Kasumi-1 (cell line): ENCODE results near the gene SPATA2.

Experiments used
- DNase-seq, 2 experiments: peaks; one replicate each; lab custom pipeline; 2025; lab: John Stamatoyannopoulos, UW

Gene SPATA2

DNA sequence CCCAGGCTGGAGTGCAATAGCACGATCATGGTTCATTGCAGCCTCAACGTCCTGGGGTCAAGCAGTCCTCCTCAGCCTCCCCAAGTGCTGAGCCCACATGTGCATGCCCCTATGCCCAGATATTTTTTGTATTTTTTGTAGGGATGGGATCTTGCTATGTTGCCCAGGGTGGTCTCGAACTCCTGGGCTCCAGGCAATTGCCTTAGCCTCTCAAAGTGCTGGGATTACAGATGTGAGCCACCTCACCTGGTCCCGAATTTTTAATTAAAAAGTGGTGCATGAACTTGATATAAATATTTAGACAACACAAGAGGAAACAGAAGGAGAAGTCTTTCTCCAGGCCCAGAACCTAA, 13.8 kb upstream of the SPATA2 start:
- no peak for DNase-seq

DNA sequence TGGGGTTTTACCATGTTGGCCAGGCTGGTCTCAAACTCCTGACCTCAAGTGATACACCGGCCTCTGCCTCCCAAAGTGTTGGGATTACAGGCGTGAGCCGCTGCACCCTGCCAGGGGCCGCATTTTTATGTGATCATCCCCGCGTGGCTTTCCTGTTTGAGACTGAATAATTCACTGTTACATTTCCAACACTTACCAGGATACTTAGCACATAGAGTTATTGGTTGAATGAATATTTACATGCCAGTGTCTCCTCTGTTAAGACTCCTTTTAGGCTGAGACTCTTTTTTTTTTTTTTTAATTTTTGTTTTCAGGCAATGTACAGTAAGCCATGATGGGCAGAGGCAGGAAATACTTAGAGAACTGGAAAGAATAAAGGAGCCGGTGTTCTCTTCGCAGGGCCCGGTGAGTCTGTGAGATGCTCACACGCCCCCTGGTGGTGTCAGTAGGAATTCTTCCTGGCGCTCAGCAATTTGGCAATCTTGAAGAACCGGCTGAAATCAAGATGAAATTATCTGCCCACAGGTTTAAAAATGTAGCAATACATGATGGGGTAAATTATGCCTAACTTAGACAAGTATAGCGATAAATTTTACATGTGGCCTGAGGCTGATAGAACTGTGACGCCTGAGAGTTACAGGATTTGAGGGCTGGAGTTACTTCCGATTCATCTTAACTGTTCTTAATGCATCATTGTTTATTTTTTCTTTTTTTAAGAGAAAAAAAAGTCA, 13.2 kb upstream of the SPATA2 start:
- DNase-seq: peak; percentile 84 to 92

DNA sequence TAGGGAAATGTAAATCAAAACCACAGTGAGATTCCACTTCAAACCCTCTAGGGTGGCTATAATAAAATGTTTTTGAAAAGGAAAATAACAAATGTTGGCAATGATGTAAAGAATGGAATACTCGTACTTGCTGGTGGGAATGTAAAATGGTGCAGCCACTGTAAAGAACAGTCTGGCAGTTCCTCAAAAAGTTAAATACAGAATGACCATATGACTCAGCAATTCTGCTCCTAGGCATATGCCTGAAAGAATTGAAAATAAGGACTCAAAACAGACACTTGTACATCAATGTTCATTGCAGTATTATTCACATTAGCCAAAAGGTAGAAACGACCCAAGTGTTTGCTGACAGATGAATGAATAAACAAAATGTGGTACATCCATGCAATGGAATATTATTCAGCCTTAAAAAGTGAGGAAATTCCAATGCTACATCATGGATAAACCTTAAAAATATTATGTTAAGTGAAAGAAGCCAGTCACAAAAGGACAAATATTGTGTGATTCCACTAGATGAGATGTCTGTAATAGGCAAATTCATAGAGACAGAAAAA, 10.6 kb upstream of the SPATA2 start:
- no peak for DNase-seq

DNA sequence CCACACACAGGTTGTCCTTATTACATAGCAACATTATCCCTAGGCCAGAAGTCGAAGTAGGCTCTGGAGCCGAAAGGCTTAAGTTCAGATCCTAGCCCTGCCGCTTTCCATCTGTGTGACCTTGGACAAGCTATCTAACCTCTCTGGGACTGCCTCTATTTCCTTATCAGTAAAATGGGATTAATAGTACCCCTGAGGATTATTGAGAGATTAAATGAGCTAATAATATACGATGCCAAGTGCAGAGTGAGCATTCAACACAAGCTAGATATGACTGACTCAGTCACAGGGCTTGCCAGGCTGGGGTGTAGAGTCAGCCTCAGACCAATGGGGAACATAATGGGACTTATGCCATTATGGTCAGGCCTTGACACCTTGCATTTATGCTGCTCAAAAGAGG, 8.9 kb upstream of the SPATA2 start:
- DNase-seq: no peak

DNA sequence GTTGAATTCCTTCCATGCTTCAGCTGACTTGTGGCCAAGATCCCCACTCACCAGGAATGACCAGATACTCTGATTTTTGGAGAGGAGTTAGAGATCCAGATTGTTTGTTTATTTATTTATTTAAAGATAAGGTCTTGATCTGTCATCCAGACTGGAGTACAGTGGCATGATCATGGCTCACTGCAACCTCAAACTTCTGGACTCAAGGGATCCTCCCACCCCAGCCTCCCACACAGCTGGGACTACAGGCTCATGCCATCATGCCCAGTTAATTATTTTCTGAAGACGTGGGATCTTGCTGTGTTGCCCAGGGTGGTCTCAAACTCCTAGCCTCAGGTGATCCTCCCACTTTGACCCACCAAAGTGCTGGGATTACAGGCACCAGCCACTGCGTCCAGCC, 4.1 kb upstream of the SPATA2 start:
- no peak for DNase-seq

DNA sequence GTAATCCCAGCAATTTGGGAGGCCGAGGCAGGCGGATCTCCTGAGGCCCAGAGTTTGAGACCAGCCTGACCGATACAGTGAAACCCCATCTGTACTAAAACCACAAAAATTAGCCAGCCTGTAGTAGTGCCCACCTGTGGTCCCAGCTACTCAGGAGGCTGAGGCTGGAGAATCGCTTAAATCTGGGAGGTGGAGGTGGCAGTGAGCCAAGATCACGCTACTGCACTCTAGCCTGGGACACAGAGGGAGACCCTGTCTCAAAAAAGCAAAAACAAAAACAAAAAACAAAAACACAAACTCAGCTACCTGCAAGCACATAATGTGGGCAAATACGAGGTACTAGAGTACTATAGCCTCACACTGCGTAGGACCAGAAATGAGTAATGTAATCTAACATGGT, 3.7 kb upstream of the SPATA2 start:
- no peak for DNase-seq

DNA sequence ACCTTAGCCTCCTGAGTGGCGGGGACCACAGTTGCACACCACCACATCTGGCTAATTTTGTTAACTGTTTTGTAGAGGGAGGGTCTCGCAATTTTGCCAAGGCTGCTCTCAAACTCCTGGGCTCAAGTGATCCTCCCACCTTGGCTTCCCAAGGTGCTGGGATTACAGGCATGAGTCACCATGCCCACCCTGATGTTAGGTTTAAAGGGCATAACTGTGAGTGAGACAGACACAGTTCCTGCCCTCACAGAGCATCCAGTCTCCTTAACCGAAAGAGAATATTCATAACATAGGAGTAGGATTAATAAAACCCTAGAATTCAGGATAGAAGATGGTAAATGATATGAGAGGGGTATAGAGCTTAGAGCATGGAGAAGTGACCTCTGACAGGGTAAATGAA, 3.1 kb upstream of the SPATA2 start:
- DNase-seq: no peak

DNA sequence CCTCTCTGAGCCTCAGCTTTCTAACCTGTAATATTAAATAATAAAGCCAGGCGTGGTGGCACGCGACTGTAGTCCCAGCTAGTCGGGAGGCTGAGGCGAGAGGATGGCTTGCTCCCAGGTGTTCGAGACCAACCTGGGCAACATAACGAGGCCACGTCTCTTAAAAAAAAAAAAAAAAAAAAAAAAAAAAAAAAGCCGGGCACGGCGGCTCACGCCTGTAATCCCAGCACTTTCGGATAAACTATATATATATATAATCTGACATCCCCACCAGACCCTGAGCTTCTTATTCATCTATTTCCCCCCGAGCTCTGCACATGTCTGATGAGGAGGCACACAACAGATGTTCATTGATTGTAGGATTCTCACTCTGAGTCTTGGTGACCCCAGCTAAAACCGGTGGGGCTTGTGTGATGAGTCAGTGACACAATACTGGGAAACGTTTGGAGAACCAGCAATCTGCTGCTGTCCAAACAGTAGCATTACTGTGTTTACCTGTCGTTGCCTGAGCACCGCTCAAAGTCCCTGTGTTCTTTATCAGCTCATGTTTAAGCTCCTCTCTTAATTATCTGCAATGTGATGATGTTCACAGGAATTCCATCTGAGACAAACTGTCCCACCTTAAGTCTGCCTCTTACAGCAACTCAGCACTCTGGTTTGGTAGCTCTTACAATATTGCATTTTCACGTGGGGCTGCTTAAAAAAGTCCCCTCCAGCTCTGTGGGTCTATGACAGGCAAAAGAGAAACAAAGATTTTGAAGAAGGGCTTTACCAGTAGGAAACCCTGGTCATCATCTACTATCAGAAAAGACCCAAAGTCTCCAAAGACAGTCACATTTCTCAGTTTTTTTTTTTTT, 1.0 kb upstream of the SPATA2 start:
- DNase-seq: no peak

DNA sequence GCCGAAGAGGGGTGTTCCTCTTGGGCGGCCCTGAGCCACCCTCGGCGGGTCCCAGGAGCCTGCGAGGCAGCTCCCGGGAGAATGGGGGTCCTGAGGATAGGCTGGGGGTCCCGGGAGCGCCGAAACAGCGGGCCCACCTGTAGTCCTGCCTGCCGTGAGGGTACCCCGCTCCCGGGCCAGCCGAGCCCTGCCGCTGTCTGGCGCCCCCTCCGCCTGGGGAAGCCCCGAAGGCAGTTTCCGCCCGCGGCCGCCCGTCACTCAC, 280 bp downstream of the SPATA2 start:
- DNase-seq: no peak

DNA sequence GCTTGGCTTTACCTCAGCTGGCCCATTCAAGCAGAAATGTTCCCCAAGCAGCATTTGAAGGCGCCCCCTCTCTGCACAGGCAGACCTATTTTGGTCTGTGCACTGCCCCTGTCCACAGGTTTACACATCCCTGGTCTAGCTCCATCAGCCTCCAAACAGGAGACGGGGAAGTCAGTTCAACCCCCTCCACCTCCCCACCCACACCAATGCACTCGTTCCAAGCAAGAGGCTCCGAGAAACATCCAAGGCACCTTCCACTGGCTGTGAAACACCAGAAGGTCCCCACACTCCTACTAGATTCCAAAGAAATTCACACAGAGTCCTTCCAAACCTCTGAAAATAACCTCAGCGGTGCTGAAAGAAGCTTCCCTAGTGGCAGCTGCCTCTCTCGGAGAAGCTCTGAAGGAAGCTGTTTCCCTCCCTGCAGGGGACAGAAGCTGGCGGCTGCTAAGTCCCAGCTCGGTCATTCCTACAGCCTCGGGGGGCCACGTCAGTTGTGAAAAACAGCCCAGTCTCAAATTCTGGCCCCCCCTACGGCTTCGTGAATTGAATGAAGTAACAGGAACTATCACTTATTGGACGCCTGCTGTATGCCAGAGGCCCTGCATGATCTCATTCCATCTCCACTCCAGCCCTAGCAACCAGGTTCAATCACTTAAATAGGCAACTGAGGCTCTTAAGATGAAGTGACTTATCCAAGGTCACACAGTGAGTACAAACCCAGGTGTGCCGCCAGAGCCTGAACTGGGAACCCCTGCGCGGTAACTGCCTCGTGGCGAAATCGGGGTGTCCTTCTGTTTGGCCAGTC, 815 bp downstream of the SPATA2 start:
- DNase-seq: peak in 1 of 2 experiments; percentile 39

DNA sequence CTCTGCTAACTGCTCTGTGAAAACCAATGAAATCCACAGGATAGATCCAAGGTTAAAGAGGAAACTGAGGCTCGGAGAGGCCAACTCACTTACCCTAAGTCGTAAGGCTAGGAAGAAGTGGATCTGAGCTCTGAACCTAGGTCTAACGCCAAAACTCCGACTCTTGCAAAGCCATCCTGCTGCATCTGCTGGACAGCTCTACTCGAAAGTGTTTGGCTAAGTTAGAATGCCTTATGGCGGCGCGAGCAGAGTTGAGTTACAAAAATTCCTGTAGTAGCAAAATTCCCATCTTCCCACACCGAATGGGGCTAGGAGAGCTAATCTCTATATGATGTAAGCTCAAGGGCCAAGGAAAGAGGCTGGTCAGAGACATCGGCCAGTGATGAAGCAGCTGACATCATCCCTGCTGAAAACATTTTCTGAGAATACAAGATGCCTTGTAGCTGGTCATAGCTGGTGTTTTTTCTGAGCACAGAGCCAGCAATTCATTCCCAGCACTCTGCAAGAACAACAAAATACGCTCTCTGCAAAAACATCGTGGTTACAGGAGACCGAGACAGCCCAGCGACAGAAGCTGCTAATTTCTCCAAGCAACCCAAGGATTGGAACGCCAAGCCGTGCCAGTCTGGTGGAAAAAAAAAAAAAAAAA, 1.8 kb downstream of the SPATA2 start:
- no peak for DNase-seq

DNA sequence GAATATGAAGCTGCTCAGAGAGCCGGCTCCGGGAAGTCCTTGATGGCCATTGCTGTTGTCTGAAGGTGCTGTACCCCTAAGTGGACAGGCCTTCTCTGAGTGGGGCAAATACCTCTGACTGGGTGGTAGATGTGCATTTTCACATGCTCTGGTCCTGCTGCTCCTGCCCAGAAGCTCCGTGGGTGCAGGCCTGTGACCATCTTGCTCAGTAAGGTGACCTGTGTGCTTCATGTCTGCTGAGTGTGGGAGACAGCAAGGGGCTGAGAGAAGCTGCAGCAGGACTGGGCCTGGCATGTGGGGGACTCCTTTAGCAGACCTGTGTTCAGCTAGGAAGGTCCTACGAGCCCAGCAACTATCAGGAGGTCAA, 5.0 kb downstream of the SPATA2 start:
- no peak for DNase-seq

DNA sequence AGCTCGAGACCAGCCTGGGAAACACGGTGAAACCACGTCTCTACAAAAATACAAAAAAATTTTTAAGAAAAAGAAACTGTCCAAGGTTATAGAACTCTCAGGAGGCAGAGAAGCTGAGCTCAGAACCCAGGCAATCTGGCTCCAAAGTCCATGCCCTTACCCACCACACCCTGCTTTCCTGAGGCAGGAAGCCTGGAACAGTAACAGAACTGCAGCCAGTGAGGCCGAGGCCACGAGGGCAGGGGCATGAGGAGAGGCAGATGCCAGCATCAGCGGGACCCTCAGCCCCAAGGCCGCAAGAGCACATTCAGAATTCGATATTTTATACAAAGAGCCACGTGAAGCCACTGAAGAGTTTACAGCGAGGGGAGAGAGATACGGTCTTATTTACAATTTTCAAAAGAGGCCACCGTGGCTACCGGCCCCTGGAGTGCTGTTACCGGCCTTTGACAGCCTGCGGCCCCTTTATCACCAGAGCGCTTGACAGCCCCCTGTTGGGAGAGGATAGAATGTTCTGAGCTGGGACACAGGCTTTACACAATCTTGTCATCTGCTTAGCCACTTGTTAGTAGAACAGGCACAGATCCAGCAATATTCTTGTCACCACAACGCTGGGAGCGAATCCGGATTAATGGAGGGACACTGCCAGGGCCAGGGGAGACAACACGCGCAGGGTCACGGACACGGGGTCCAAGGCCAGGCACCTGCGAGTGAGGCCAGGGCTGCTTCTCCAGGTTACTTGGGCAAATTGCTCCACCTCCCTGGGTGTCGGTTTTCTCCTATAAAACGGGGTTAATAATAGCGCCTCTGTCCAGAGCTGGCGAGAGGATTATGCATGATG, 5.6 kb downstream of the SPATA2 start:
- peak; percentile 12 to 42 for DNase-seq

DNA sequence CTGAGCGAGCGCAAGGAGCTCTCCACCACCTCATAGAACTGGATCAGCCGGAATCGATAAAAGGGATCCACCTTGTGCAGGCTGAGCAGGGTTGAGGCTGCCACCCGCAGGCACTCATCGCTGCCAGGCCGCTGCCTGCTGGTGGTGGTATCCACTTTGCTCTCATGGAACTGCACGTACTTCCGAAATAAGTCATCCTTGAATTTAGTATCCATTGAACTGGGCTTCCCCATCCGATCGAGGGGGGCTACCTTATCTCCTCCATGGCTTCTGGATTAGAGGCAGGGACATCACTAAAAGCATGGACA, 7.1 kb downstream of the SPATA2 start:
- no peak for DNase-seq

DNA sequence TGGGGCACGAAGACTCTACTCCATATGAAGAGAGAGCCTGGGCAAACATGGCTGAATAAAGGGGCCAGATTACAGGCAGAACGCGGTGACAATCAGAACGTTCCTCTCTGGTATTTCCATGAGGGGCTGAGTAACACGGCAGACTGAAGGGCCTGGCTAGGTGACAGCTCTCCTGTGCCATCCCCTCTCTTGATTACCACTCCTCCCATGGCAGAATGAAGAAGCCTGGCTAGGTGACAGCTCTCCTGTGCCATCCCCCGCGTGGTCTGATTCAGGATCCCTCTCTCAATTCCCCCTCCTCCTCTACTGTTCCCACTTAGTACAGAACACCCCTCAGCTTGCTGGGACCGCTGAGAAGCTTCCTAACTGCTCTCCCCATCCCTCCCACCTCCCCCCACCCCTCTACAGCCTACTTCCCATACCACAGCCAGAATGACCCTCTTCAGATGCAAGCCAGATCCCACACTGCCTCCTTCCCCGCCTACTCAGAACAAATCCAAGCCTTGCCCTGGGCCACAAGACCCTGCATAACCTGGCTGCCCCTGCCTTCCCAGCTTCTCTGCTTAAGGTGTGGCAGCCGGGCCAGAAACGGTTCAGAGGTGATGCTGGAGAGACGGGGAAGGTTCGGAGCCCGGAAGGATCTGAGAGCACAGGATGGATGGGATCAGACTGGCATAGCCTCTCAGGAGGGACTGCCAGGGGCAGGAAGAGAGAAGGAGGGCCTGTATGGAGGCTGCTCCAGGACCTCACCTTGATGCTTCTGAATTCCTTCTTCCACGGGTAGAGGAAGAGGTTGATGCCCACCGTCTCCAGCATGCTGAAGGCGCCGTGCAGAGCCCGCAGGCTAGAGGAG, 7.7 kb downstream of the SPATA2 start:
- DNase-seq: no peak

DNA sequence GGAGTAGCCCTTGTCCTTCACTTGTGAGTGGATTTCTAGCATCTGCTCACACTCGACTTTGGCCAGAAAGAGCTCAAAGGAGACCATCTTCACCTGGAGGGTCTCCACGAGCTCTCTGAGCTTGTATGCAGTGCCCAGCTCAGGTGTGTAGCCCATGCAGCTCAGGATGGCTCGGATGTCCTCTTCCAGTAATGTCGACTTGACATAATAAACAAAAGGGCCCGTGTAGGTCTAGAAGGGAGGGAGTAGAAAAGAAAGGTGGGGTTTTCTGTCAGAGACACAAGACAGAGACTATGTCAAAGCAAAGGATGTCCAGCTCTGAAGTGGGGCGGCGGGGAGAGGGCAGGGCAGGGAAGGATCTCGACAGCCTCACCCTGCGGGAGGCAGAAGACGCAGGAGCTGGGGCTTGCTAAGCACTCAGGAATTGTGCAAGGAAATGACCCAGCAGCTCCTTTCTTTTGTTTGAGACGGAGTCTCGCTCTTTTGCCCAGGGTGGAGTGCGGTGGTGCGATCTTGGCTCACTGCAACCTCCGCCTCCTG, 8.6 kb downstream of the SPATA2 start:
- no peak for DNase-seq

DNA sequence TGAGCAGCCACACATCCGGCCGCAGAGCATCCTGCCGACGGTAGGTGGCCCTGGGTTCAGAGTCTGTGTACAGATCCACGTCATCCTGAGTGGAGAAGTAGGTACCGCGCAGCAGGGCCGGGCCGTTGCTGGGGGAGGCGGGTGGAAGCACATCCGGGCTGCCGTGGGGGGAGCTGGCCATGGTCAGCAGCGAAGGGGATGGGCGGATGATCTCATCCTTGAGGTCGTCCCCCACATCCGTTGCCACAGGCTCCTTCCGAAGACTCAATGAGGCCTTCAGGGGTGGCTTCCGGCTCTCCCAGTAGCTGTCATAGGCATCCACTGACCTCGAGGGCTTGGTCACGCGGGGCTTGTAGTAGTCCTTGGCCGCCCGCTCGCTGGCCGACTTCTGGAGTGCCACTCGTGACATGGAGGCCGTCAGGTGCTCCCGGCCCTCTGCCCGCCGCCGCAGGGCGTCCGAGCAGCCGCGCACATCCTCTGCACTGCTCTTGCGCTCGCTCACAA, 9.2 kb downstream of the SPATA2 start:
- DNase-seq: no peak

DNA sequence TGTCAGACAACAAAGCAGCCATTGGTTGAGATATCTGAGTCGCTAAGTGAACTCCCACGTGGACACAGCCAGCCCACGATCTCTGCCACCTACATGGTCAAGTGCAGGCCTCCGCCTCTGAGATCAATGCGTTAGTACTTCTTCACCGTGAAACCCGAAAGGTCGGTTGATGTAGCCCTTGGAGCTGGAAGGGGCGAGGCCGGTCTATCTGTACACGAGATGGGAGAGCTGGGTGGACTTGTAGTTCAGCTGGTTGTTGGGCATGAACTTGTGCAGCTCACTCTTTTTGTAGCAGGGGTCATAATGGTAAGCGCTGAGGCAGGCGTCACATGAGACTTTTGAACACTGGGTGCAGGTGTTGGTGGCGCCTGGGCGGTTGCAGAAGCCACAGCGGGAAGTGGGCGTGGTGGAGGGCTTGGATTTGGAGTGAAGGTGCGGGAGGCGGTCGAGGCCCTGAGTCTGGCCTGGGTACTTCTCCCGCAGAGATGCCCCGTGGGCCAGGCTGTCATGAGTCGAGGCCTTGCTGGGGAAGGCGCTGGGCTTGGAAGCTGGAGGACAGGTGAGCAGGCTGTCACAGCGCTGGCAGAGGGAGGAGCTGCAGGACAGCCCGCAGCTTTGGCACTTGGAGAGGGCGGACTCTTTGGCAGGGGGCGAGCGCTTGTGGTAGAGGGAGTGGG, 9.8 kb downstream of the SPATA2 start:
- DNase-seq: no peak

DNA sequence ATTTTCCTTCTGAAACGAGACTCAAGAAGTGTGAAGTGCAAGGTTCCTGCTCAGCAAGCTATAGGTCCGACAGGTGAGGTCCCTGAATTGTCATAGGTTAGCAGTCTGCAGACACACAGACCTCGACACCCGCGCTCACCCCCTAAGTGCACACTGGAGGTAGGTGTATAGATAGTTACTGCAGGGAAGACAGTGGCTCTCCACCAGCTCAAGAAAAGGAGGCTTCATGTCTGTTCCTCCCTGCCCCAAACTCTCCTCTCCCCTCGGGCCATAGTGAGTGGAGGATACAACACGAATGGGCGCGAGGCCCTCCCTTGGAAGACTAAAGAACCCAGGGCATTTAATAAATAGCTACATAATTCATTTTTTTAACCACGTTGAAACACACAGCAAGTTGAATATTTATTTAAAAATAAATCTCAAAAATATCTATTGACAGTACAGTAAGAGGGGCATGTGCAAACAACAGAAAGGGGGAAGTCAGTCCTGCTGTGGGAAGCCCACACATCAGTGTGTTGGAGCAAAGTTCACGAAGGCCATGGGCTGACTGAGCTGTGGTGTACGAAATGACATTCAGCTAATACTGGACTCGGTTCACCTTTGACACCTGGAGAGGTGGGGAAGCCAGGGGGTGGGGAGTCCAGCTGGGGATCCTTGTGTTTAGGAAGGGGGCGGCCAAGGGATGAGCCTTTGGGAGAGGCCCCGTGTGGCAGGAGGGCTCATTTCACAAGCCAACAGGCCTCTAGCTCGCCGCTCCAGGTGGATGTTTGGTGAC, 10.7 kb downstream of the SPATA2 start:
- DNase-seq: no peak
